ENCODE data around the gene LRP2. TPM values are rescaled to one million over a fixed set of nuclear protein-coding genes. Genes with fewer than 3 reads are reported as not detected.
"Not testable (repeated sequence)": the region's sequence is repeated elsewhere in the genome, so short reads cannot be mapped to it uniquely, and the experiment has no call there.

The LRP2 gene
- total RNA-seq, 1 donor from 2014 or later: not detected

DNA sequence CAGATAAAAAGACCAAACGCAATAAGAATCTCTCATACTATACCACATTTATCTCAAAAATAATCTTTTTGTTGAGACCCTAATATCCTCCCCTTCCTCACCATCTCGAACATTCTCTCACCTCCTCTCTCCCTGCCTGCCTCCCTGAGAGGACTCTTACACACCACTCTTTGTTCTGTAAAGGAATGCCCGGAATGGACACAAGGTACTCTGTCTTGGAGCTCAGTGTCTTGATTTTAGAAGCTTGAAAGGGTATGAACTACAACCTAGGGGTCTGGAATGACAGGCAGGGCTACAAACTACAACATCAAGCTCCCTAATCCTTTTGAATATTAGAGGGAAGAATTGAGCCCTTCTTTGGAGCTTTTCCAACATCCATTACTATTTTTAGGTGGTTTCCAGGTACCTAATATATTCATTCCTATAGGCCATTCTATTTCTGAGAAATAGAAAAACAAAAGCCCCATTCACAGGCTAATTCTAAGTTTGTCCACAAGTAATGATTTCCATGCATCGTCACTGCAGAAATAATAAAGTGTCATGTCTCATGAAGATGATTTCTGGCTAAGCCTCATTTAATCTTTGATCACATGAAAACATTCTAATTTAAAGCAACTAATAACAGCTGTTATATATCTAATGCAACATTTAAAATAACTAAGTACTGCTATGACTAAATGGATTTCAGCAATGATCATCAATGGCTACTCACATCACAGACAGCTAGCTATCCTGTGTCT, 60.6 kb downstream of the LRP2 start:
- DNase-seq (ENCODE audit: low spot score): no peak

DNA sequence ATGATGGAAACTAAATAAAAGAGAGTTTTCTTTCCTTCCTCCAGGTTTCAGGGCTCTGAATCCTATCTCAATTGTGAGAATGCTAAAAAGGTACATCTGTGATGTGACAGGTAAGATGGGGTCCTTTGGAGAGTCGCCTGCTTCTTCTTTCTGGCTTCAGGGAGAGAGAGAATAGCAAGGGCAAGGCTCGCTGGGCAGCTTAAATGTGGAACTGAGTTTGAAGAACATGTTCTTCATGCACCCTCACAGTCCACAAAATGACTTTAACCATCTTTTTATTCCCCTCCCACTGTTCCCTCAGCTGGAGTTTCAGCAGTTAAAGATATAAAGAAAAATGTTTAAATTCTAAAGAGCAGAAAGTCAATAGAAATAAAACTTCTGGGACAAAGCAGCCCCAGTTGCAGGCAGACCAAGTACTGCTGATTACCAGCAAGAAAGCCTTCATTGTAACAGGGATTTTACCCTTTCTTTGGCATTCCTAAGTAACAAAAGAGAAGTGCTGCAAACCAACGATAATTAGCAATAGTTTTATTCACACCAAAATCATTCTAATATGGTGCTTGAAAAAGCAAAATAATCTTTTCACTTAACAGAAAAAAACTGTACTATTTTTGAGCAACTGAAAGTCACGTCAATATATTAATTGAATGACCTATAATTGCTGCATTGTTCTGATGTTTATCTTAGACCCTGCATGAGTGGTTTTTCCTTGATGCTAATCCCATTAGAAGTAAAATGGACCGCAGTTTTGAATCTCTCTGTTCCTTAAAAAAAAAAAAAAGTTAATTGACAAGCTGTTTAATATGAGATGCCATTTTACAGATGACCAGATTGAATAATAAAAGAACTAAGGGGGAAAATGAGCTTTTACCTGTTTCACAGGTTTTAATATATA, 61.5 kb downstream of the LRP2 start:
- no peak for DNase-seq (ENCODE audit: low spot score)

DNA sequence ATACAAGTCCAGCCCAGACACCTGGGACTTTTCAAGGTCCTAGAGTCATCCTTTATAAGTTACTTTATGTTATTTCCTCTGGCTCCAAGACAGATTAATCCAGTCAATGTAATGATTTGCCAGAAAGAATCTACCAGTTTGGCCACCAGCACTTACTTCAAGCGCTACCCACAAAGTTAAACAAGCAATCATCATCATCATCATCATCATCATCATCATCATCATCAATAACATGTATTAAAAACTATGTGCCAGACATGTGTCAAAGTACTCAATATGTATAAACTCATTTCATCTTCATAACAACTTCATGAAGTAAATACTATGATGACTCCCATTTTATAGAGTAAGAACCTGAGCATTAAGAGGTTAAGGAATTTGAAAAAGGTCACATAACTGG, 64.3 kb downstream of the LRP2 start:
- no peak for DNase-seq (ENCODE audit: low spot score)

GRCh38 chr2:169294001-169294675, 68.2 kb downstream of the LRP2 start:
- DNase-seq (ENCODE audit: low spot score): no peak

- no peak for DNase-seq (ENCODE audit: low spot score)
Measured at GRCh38 chr2:169291517-169291916, 70.8 kb downstream of the LRP2 start.

DNA sequence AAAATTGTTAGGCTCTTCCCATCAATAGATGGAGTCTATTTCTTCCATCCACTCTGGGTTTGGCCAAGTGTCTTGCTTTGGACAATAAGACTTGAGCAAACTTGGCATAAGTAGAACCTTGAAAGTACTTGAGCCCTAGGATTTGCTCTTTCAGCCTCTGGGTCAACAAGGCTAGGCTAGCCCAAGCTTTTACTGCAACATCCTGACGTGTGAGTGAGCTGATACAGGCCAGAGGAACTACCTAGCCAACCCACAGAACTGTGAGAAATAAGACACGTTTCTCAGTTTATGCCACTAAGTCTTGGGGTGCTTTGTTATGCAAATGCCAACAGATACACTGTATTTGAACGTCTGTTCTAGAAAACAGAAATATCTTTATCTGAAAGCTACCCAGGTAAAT, 71.9 kb downstream of the LRP2 start:
- DNase-seq (ENCODE audit: low spot score): no peak

GRCh38 chr2:169287666-169288065, 74.7 kb downstream of the LRP2 start:
- no peak for DNase-seq (ENCODE audit: low spot score)

DNA sequence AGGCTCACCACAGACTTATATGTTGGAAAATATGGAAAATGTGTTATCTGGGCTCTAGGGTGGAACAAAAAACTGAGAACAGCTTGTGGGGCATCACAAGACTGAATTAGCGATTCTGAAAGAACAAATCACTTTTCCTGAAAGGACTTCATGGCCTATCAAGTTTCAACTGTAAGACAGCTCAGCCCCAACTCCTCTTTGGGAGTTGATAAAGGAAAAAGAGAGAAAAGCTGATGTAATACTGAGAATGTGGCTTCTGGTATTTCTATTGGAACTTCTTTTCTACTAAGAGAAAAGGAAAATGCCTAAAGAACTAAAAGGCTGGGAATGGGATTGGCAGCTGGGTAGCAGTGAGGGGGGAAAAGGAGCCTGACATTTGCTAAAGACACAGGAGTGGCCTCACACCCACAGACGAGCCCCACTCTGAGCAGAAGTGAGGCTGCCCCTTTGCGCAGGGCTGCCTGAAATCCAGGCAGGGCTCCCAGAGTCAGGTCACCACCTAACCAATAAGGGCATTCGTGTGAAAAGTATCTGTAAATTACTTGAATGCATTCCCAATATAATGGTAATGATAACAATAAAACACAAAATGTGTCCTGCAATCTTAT, 75.6 kb downstream of the LRP2 start:
- no peak for DNase-seq (ENCODE audit: low spot score)

GRCh38 chr2:169285531-169286235, 76.7 kb downstream of the LRP2 start:
- no peak for DNase-seq (ENCODE audit: low spot score)

DNA sequence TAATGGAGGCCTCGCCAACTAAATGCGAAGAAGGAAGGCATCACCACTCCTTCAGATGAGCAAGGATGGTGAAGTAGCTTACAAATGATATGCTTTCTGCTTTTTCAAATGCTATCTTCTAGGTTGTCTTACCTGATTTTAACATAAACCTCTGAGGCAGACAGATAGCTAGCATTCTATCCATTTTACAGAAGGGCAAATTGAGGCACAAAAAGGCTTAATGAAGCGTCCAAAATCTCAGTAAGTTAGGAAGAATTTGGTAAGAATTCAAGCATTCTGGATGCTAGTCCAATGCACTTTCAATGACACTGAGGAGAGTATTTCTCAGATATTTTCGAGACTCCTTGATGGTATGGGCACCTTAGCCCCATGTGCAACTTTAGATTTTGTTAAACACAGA, 81.8 kb downstream of the LRP2 start:
- no peak for DNase-seq (ENCODE audit: low spot score)

- no peak for DNase-seq (ENCODE audit: low spot score)
Measured at GRCh38 chr2:169275696-169276444, 86.5 kb downstream of the LRP2 start.

- DNase-seq (ENCODE audit: low spot score): no peak
Measured at GRCh38 chr2:169272010-169272409, 90.3 kb downstream of the LRP2 start.

DNA sequence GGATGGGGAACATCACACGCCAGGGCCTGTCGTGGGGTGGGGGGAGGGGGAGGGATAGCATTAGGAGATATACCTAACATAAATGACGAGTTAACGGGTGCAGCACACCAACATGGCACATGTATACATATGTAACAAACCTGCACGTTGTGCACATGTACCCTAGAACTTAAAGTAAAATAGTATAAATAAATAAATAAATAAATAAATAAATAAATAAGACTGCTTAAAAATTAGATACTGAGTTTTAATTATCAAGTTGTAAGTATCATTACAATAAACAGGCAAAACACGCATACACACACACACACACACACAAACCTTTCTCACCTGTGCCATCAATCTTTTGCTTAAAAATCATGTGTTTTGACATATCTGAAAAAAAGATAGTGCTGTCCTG, 91.8 kb downstream of the LRP2 start:
- DNase-seq (ENCODE audit: low spot score): not testable (repeated sequence)

DNA sequence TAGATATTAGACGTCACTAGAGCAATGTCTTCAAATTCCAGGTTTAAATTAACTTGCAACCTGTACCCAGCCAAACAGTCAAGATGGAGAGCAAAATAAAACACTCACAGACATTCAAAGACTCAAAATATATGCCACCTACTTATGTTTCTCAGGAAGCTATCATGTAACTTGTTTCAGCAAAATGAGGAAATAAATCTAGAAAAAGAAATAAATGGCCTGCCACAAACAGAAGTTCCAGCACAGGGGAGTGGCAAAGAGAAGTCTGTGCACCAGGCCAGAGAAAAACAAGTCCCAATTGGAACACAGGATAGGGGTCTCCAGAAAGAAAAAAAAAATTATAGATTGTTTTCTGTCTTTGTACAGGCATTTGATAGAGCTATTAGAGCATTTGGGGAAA, 96.7 kb downstream of the LRP2 start:
- DNase-seq (ENCODE audit: low spot score): no peak

DNA sequence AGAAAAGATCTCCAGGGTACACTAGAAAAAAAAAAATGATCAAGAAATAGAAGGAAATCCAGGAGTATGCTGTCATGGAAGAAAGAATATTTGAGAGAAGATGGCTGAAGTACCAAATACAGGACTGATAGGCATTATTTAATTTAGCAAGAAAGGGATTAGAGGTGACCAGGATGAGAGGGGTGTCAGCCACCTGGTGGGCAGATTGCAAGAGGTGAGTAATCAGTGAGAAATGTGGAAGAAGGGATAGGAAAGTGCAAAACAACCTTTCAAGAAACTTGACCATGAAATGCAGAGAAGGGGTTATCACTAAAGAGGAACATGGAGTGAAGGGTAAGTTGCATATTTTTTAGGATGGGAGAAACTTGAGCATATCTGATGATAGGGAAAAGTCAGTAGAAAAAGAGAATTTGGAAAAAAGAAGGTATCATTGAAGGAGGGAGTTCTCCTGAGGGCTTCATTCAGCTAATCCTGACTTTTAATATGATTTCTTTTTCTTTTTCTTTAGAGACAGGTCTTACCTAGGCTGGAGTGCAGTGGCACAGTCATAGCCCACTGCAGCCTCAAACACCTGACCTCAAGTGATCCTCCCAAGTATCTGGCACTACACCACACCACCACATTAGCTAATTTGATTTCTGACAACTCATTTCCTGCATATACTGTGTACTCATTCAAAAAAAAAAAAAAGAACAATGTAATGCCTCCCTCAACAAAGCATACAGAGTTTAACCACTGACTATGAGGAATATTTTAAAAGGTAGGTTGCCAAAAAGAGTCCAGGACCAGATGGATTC, 101.3 kb downstream of the LRP2 start:
- no peak for DNase-seq (ENCODE audit: low spot score)

DNA sequence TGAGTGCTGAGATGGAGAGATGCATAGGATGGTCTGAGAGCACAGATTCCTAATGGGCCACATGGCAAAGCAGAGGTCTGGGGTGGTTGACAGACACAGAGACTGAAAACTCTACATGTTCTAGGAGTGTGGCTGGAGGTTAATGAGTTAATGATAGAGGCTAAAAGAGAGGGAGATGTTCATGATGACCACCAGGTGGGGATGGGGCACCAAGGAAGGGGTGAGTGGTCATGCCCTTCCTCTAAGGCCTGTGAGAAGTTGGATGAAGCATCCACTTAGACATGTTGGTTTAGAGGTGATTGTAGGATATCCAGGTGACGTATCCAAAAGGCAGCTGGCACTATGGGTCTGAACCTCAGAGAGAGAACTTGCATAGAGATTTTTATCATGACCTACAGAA, 102.1 kb downstream of the LRP2 start:
- DNase-seq (ENCODE audit: low spot score): no peak

- no peak for DNase-seq (ENCODE audit: low spot score)
Measured at GRCh38 chr2:169259402-169259801, 102.9 kb downstream of the LRP2 start.

- no peak for DNase-seq (ENCODE audit: low spot score)
Measured at GRCh38 chr2:169258045-169258601, 104.2 kb downstream of the LRP2 start.

DNA sequence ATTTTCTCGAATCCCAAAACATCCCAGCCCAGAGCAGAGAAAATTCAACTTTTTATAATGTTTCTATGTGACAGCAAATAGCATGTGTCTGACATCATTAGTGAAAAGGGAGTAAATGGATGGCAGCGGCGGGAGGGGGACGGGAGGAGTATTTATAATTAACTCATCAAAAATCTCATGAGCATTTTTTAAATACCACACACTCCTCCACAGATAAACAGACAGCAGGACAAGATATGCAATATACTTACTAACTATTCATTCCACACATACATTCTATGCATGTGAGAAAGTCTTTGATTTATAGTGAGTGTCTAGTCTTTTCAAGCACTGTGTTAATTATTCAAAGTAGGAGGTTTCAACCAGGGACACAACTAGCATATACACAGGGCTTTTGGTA, 107.6 kb downstream of the LRP2 start:
- no peak for DNase-seq (ENCODE audit: low spot score)
